ENCODE results near the gene EFCAB6. TPM values are rescaled to one million over a fixed set of nuclear protein-coding genes. Genes with fewer than 3 reads are reported as not detected.

EFCAB6 gene
- total RNA-seq, 1 donor from 2014 or later: 3.6 TPM

GRCh38 chr22:43823911-43824665 lies 12.0 kb upstream of the EFCAB6 start:
- TF ChIP-seq, protein P1, sequence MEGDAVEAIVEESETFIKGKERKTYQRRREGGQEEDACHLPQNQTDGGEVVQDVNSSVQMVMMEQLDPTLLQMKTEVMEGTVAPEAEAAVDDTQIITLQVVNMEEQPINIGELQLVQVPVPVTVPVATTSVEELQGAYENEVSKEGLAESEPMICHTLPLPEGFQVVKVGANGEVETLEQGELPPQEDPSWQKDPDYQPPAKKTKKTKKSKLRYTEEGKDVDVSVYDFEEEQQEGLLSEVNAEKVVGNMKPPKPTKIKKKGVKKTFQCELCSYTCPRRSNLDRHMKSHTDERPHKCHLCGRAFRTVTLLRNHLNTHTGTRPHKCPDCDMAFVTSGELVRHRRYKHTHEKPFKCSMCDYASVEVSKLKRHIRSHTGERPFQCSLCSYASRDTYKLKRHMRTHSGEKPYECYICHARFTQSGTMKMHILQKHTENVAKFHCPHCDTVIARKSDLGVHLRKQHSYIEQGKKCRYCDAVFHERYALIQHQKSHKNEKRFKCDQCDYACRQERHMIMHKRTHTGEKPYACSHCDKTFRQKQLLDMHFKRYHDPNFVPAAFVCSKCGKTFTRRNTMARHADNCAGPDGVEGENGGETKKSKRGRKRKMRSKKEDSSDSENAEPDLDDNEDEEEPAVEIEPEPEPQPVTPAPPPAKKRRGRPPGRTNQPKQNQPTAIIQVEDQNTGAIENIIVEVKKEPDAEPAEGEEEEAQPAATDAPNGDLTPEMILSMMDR (IDR thresholded peaks at IDR 0.05): no peak
- H3K27me3 ChIP-seq: peaks cover 15% of the 10 kb centered on the region
- no peak overlapping the region for H3K4me3 ChIP-seq
- no peaks in the 10 kb centered on the region for H3K9me3 ChIP-seq
- ATAC-seq: no peak
- H3K27ac ChIP-seq: peak overlapping the region; percentile 17
- no peaks in the 10 kb centered on the region for H3K36me3 ChIP-seq
- intact Hi-C loops (cut with DNase I): loop anchor here (10.0 kb wide), 1 partner anchor 429 kb away; no protein-coding TSS in a partner anchor
- peak; percentile 35 for DNase-seq
- peaks cover 3% of the 10 kb centered on the region for H3K4me1 ChIP-seq

DNA sequence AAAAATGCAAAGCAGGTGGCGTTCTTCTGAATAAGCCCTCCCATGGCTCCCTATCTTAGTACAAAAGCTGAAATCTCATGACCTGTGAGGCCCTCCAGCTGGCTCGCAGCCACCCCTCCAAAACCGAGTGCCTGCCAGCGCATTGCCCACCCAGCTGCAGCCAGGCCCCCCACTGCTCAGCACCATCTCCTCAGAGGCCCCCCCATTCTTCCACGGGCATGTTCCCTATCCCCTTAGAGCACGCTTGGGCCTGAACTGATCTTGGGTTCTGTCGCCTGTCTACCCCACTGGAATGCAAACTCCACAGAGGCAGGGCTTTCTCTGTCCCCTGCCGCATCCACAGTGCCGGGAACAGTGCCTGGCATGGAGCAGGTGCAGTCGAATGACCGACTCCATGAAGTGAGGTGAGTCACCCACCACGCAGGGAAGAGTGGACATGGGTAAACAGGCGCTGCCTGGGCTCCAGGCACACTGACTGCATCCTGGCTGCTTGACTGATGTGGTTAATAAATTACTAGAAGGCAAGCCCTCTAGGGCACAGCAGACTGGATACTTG lies 11.3 kb upstream of the EFCAB6 start:
- ATAC-seq (peak; percentile 91), DNase-seq (peak; percentile 82)
- Histone ChIP-seq H3K36me3 (no peaks in the 10 kb centered on the region), H3K27ac (no peak overlapping the region), H3K9me3 (no peaks in the 10 kb centered on the region), H3K4me3 (no peak overlapping the region), H3K4me1 (no peaks in the 10 kb centered on the region), H3K27me3 (peaks cover 15% of the 10 kb centered on the region)
- TF ChIP-seq, protein P1 (IDR thresholded peaks at IDR 0.05): no peak
- intact Hi-C loops (cut with DNase I): loop anchor here (10.0 kb wide), 1 partner anchor 429 kb away; no protein-coding TSS in a partner anchor

DNA sequence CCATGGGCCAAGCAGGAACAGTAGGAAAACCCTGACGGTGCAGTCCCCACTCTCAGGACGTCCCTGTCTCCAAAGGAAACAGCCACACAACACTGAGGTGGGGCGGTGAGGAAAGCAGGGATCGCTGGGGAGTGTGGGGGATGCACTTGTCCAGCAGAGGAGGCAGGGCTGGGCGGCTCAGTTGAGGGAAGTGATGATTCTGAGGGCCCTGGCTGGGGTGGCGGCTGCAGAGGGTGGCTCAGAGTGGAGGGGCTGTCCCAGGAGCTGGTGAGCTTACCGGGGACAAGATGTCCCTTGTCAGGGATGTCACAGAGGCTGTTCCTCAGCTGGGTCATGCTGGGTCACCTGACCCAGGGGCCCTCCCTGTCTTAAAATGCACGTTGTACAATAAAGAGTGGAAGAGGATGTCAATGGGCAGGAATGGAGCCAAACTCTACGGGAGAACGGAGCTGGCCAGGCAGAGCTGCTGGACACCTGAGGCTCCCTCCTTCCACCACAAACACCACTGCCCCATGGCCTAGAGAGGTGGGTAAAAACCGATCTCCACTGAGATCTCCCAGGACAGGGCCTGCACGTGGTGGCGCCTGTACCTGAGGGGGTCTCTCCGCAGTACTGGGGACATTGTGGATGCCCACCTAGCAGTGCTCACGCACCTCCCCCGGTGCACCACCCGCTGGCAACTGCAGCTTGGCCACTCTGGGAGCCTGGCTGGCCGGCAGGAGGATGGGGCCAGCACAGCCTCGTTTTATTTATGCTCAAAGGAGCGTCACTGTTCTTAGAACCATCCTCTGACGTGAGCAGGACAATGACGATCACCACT lies 9.7 kb upstream of the EFCAB6 start:
- TF ChIP-seq, protein P1 (IDR thresholded peaks at IDR 0.05): no peak
- no peak overlapping the region for H3K27ac ChIP-seq
- DNase-seq (peak; percentile 59), ATAC-seq (no peak)
- no peak overlapping the region for H3K4me3 ChIP-seq
- H3K9me3 ChIP-seq: no peaks in the 10 kb centered on the region
- H3K36me3 ChIP-seq: no peaks in the 10 kb centered on the region
- intact Hi-C loops (cut with DNase I): loop anchor here (10.0 kb wide), 1 partner anchor 427 kb away; no protein-coding TSS in a partner anchor
- peaks cover 15% of the 10 kb centered on the region for H3K27me3 ChIP-seq
- no peaks in the 10 kb centered on the region for H3K4me1 ChIP-seq

DNA sequence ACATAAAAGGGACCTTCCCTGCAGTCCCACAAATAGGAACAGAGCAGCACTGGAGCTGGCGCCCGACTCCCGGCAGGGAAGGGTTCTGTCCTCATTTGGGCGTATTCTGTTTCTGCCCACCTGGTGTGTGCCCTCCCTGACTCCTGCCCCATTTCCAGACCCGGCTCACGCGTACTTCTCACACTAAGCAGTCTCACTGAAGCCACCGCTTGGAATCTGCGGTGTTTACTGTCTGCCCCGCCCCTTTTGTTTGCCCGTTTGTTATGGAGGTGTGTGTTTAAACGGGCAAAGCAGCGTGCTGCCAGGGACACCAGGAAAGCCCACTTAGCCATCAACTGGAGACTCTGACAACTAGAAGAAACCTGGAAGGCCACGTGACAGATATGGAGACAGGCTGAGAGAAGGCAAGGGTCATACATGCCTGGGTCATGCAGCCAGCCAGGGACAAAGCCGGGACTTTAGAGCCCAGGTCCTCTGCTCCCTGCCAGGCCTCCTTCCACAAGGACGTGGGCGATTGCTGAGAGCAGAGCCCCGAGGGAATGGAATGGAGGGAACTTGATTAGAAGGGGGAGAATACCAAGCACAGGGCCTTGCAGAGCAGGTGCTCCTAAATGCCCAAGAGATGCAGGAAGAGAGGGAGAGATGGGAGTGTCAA lies 8.7 kb upstream of the EFCAB6 start:
- intact Hi-C loops (cut with DNase I): loop anchor here (10.0 kb wide), 1 partner anchor 426 kb away; no protein-coding TSS in a partner anchor
- Histone ChIP-seq H3K36me3 (no peaks in the 10 kb centered on the region), H3K4me1 (no peaks in the 10 kb centered on the region), H3K4me3 (no peak overlapping the region), H3K27me3 (peaks cover 15% of the 10 kb centered on the region), H3K9me3 (no peaks in the 10 kb centered on the region), H3K27ac (no peak overlapping the region)
- peak; percentile 4 for ATAC-seq
- no peak for DNase-seq
- TF ChIP-seq, protein P1 (IDR thresholded peaks at IDR 0.05): no peak

DNA sequence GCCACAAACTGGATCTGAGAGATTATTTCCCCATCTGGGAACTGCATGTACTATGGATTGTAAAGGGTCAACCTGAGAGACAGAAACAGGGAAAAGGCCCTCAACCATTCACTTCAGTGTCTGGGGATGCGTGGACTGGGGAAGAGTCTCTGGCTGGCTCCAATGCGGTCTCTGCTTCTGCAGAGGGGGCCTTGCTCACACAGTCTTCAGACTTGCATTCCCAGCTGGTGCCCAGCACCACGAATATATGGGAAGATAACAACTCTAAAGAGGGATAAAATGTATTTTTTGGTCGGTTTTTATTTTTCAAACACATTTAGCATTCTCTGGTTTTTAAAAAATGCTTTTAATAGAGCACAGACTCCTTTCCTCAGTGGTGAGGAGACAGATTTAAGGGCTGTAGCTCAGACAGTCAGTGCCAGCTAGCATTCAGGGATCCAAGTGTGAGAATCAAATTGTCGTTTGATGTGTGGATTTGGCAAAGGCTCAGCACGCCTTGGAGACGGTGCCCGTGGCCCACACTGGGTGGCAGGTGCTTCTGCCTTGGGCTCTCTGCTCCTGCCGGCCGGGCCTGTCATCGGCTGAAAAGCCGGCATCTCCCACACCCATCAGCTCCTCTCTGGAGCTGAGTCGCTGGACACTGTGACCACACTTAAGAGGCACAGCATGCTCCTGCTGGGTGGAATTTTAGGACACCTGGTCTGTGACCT lies 8.0 kb upstream of the EFCAB6 start:
- DNase-seq (no peak), ATAC-seq (no peak)
- H3K36me3 ChIP-seq: no peaks in the 10 kb centered on the region
- TF ChIP-seq, protein P1 (IDR thresholded peaks at IDR 0.05): no peak
- H3K4me3 ChIP-seq: no peak overlapping the region
- H3K27ac ChIP-seq: no peak overlapping the region
- peaks cover 15% of the 10 kb centered on the region for H3K27me3 ChIP-seq
- intact Hi-C loops (cut with DNase I): loop anchor here (10.0 kb wide), 1 partner anchor 425 kb away; no protein-coding TSS in a partner anchor
- H3K9me3 ChIP-seq: no peaks in the 10 kb centered on the region
- H3K4me1 ChIP-seq: no peaks in the 10 kb centered on the region

All from upper lobe of right lung (tissue), 1 donor.